Measurements from ENCODE around the gene CELA1. TPM values are rescaled to one million over a fixed set of nuclear protein-coding genes. Genes with fewer than 3 reads are reported as not detected.

CELA1 gene
- total and polyA plus RNA-seq, 2 of the 13 experiments (the other 11 are each of a cell fraction or from before 2014, with no cell fraction given) = not detected

GRCh38 chr12:51368640-51369517 lies 22.4 kb upstream of the CELA1 start:
- TF ChIP-seq CHD4 (IDR thresholded peaks at IDR 0.05; ENCODE audit: borderline replicate concordance, low read length) (no peak), HNRNPUL1 (IDR thresholded peaks at IDR 0.05; ENCODE audit: low read depth, low read length) (no peak), FIP1L1 (IDR thresholded peaks at IDR 0.05; ENCODE audit: borderline replicate concordance, insufficient read depth, low read depth, low read length) (no peak), TEF (CRISPR knock-in tag; IDR thresholded peaks at IDR 0.05) (no peak)
- Histone ChIP-seq H3K9ac (ENCODE audit: insufficient read depth, low read depth, low read length) (no peak overlapping the region), H3K9me3 (ENCODE audit: low read length) (no peaks in the 10 kb centered on the region), H3K27ac (ENCODE audit: extremely low read length, insufficient read depth, low read length) (no peak overlapping the region), H3K4me3 (replicated peaks in 1 of 3; ENCODE audit: insufficient read depth in 1 of 3, low read depth in 2 of 3, low read length in 3 of 3) (no peak overlapping the region), H2AFZ (ENCODE audit: low read length) (no peak overlapping the region), H3K79me2 (ENCODE audit: insufficient read depth, low read length) (no peaks in the 10 kb centered on the region), H4K20me1 (ENCODE audit: insufficient read depth, low read length) (no peaks in the 10 kb centered on the region), H3K4me1 (ENCODE audit: insufficient read depth, low read length) (peaks cover 29% of the 10 kb centered on the region), H3K36me3 (replicated peaks in 1 of 2; ENCODE audit: control insufficient read depth in 1 of 2, insufficient read depth in 2 of 2, low read length in 2 of 2) (no peaks in the 10 kb centered on the region), H3K4me2 (ENCODE audit: low read depth, low read length) (no peak overlapping the region), H3K27me3 (ENCODE audit: control insufficient read depth in 1 of 2, insufficient read depth in 2 of 2, low read length in 2 of 2) (0 out of 5 replicates have a peak, but pooled peaks cover 0 to 2% of the 10 kb centered on the region in 2 experiments)
- DNase-seq (ENCODE audit: low spot score) (no peak), ATAC-seq (no peak), FAIRE-seq (no peak)
- intact Hi-C loops (cut with micrococcal nuclease; ENCODE audit: unreplicated experiment) = no loop called here
- ChIA-PET CTCF (ENCODE audit: low intra/inter-chr PET ratio, low total read pairs) (no interaction called here), POLR2A (no interaction called here)
- no TSS peak for BruUV-seq (replicated peaks)
- in situ Hi-C loops (cut with HindIII; ENCODE audit: extremely low pct_ligation_motif_present, low pct_unique_long_range_greater_than_20kb) = no loop called here
- 85% methylated on average over 15 of the region's 17 CpGs for WGBS (ENCODE audit: low lambda C conversion rate)

- no peak for DNase-seq (ENCODE audit: low spot score)
- no peak overlapping the region for H3K4me3 ChIP-seq (replicated peaks in 1 of 3; ENCODE audit: insufficient read depth in 1 of 3, low read depth in 2 of 3, low read length in 3 of 3)
- intact Hi-C loops (cut with micrococcal nuclease; ENCODE audit: unreplicated experiment) (no loop called here), in situ Hi-C loops (cut with HindIII; ENCODE audit: extremely low pct_ligation_motif_present, low pct_unique_long_range_greater_than_20kb) (no loop called here)
- H3K27ac ChIP-seq (ENCODE audit: extremely low read length, insufficient read depth, low read length) = no peak overlapping the region
- CTCF ChIA-PET (ENCODE audit: low intra/inter-chr PET ratio, low total read pairs) = no interaction called here
- BruUV-seq (replicated peaks) = no TSS peak
- no peaks in the 10 kb centered on the region for H4K20me1 ChIP-seq (ENCODE audit: insufficient read depth, low read length)
- no peak overlapping the region for H3K9ac ChIP-seq (ENCODE audit: insufficient read depth, low read depth, low read length)
- H3K9me3 ChIP-seq (ENCODE audit: low read length) = no peaks in the 10 kb centered on the region
- H3K4me2 ChIP-seq (ENCODE audit: low read depth, low read length) = no peak overlapping the region
- no peak for TF ChIP-seq ZBTB44 (CRISPR knock-in tag; IDR thresholded peaks at IDR 0.05)
- no peak for TF ChIP-seq ZNF224 (CRISPR knock-in tag; IDR thresholded peaks at IDR 0.05)
- no peak for TF ChIP-seq ZSCAN25 (CRISPR knock-in tag; IDR thresholded peaks at IDR 0.05)
- TF ChIP-seq ZFP36L1 (CRISPR knock-in tag; IDR thresholded peaks at IDR 0.05) = no peak
- H3K4me1 ChIP-seq (ENCODE audit: insufficient read depth, low read length) = peaks cover 47% of the 10 kb centered on the region
- 0 out of 5 replicates have a peak, but pooled peaks cover 0 to 2% of the 10 kb centered on the region in 2 experiments for H3K27me3 ChIP-seq (ENCODE audit: control insufficient read depth in 1 of 2, insufficient read depth in 2 of 2, low read length in 2 of 2)
- H3K36me3 ChIP-seq (replicated peaks in 1 of 2; ENCODE audit: control insufficient read depth in 1 of 2, insufficient read depth in 2 of 2, low read length in 2 of 2) = no peaks in the 10 kb centered on the region
- no peak for FAIRE-seq
- no peak overlapping the region for H2AFZ ChIP-seq (ENCODE audit: low read length)
- POLR2A ChIA-PET = no interaction called here
- WGBS (ENCODE audit: low lambda C conversion rate) = 87% methylated on average over 4 of the region's 10 CpGs
- ATAC-seq = no peak
- no peaks in the 10 kb centered on the region for H3K79me2 ChIP-seq (ENCODE audit: insufficient read depth, low read length)
Observed at GRCh38 chr12:51365276-51365675, 18.8 kb upstream of the CELA1 start.

Data from HepG2 (cell line).